ENCODE results near the gene PSMB2. TPM values are rescaled to one million over a fixed set of nuclear protein-coding genes. Genes with fewer than 3 reads are reported as not detected.
A peak's percentile ranks its signal among the peaks of the same experiment; 100 is the strongest.

PSMB2 gene
- total RNA-seq, 4 donors from 2014 or later, result 37.9 to 50.2 (median 43.1) TPM

DNA sequence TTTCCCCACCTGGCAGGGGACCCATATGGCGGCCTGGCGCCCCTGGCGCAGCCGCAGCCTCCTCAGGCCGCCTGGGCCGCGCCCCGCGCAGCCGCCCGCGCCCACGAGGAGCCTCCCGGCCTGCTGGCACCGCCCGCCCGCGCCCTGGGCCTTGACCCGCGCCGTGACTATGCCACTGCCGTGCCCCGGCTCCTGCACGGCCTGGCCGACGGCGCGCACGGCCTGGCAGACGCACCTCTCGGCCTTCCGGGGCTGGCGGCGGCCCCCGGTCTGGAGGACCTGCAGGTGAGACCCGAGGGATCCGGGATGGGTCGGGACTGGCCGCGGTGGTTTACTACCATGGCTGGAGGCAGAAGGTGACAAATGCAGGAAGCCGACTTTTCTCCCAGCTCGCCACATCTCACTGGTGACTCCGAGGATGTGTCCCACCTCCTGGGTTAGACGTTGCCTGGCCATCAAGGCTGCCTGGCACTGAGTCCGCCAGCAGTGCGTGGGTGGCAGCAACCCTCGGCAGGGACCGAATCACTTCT lies 67.1 kb downstream of the PSMB2 start:
- peaks cover 13 to 26% of the 10 kb centered on the region in 2 donors for H3K4me1 ChIP-seq
- H3K4me3 ChIP-seq (replicated peaks in 1 of 3), result peak overlapping the region in 1 of 3 donors; percentile 25
- H3K27me3 ChIP-seq, result peaks cover 16% of the 10 kb centered on the region
- TF ChIP-seq, protein P1, sequence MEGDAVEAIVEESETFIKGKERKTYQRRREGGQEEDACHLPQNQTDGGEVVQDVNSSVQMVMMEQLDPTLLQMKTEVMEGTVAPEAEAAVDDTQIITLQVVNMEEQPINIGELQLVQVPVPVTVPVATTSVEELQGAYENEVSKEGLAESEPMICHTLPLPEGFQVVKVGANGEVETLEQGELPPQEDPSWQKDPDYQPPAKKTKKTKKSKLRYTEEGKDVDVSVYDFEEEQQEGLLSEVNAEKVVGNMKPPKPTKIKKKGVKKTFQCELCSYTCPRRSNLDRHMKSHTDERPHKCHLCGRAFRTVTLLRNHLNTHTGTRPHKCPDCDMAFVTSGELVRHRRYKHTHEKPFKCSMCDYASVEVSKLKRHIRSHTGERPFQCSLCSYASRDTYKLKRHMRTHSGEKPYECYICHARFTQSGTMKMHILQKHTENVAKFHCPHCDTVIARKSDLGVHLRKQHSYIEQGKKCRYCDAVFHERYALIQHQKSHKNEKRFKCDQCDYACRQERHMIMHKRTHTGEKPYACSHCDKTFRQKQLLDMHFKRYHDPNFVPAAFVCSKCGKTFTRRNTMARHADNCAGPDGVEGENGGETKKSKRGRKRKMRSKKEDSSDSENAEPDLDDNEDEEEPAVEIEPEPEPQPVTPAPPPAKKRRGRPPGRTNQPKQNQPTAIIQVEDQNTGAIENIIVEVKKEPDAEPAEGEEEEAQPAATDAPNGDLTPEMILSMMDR (IDR thresholded peaks at IDR 0.05), result no peak
- no peak for TF ChIP-seq POLR2A (IDR thresholded peaks at IDR 0.05)
- H3K9me3 ChIP-seq, result no peaks in the 10 kb centered on the region
- H3K36me3 ChIP-seq, result no peaks in the 10 kb centered on the region
- WGBS, 2 donors, result 60 to 78% methylated on average over 8 to 10 of the region's 48 CpGs
- no peak for DNase-seq
- intact Hi-C loops (cut with DNase I), result no loop called here
- no peak overlapping the region for H3K27ac ChIP-seq

DNA sequence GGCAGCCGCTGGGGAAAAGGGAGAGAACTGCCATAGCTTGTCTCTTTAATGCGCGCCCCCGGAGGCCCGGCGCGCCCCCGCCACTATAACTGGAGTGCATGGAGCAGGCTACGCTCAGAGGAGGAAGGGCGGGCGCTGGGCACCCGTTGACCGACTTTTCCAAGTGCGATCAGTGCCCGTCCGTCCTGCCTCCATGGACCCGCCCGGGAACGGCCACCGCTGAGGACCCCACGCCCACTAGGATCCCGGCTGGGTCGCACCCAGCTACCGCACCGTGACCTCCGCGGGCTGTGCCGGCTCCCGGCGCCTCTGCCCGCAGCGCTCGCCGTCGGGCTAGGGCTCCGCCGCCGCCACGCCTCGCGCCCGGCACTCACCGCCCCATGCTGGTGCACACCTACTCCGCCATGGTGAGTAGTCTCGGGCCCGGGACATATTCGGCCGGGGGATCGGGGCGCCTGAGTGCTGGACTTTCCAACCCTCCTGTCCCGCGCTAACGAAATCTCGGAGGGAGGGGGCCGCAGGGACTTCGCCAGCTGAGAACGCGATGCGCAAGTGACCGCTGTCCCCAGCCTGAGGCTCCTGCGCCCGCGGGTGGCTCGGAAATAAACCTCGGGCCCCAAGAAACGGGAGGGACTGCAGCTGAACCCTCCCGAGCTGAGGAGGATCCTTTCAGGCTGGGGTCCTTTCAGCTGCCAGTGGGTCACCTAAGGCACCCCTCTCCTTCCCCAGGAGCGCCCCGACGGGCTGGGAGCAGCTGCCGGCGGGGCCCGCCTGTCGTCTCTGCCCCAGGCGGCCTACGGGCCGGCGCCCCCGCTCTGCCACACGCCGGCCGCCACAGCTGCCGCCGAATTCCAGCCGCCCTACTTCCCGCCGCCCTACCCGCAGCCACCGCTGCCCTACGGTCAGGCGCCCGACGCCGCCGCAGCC lies 67.9 kb downstream of the PSMB2 start, which contains the start of gene TFAP2E:
TSS of gene TFAP2E (plus strand) at position 117 of the 927 bp plus-strand sequence. CDS start at position 381, 264 bp downstream.
- H3K4me3 ChIP-seq (replicated peaks in 1 of 3), result peak within 1 kb of the TSS in 1 of 3 donors; percentile 25
- H3K4me1 ChIP-seq, result peaks cover 13 to 29% of the 10 kb centered on the region in 2 donors
- no peak within 1 kb of the TSS for H3K27ac ChIP-seq
- peaks cover 16% of the 10 kb centered on the region for H3K27me3 ChIP-seq
- DNase-seq, result peak; percentile 51 to 58
- intact Hi-C loops (cut with DNase I), result no loop called here
- H3K36me3 ChIP-seq, result no peaks in the 10 kb centered on the region
- no peaks in the 10 kb centered on the region for H3K9me3 ChIP-seq
- no peak for TF ChIP-seq POLR2A (IDR thresholded peaks at IDR 0.05)
- TF ChIP-seq, protein P1 (IDR thresholded peaks at IDR 0.05), result no peak
- WGBS, 2 donors, result 2 to 6% methylated on average over 12 to 30 of the region's 95 CpGs

DNA sequence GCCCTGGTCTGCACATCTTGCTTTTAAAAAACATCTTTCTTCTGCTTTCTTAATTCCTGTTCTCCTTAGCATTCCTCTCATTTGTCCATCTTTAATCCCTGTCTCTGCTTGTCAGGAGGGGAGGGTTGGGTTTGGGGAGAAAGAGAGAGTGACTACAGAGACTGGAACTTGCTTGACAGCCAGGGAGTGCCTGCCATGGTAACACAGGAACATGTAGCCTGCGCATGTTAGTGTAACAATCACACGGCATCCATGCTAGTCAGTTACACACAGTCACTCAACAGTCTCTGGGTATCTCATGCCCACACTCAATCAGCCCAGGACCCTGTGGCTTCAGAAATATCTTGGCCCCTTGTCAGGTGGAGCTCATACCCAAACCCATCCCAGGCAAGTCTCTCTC lies 69.0 kb downstream of the PSMB2 start:
- H3K4me3 ChIP-seq (replicated peaks in 1 of 3), result no peak overlapping the region
- H3K9me3 ChIP-seq, result no peaks in the 10 kb centered on the region
- peaks cover 8 to 25% of the 10 kb centered on the region in 2 donors for H3K4me1 ChIP-seq
- H3K36me3 ChIP-seq, result no peaks in the 10 kb centered on the region
- no peak overlapping the region for H3K27ac ChIP-seq
- intact Hi-C loops (cut with DNase I), result no loop called here
- H3K27me3 ChIP-seq, result peaks cover 16% of the 10 kb centered on the region
- no peak for DNase-seq
- 88 to 90% methylated on average over 2 of the region's 2 CpGs for WGBS, 2 donors
- no peak for TF ChIP-seq POLR2A (IDR thresholded peaks at IDR 0.05)
- TF ChIP-seq, protein P1 (IDR thresholded peaks at IDR 0.05), result no peak

DNA sequence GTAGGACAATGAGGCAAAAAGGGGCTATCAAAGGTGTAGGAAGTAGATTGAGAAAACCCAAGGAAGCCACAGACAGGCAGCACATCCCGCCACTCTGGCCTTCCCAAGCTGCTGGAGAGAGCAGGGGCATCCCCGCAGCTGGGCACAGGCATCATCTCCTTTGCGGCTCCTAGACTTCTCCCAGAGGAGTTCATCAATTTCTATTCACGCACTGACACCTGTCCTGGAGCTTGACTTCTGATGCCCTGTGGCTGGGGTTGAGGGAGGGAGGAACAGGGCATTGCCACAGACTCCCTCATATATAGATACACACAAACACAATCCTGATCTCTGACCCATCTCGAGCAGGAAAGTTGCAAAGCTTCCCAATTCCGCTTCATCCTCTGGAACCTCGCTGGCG lies 70.1 kb downstream of the PSMB2 start:
- no peak for DNase-seq
- 88 to 94% methylated on average over 8 of the region's 8 CpGs for WGBS, 2 donors
- peaks cover 7% of the 10 kb centered on the region for H3K27me3 ChIP-seq
- H3K4me1 ChIP-seq, result peaks cover 4 to 20% of the 10 kb centered on the region in 2 donors
- H3K4me3 ChIP-seq (replicated peaks in 1 of 3), result no peak overlapping the region
- no peak overlapping the region for H3K27ac ChIP-seq
- no peaks in the 10 kb centered on the region for H3K36me3 ChIP-seq
- no peaks in the 10 kb centered on the region for H3K9me3 ChIP-seq
- intact Hi-C loops (cut with DNase I), result no loop called here
- TF ChIP-seq POLR2A (IDR thresholded peaks at IDR 0.05), result no peak
- TF ChIP-seq, protein P1 (IDR thresholded peaks at IDR 0.05), result no peak

Measured in thyroid gland (tissue), 4 donors.